ENCODE measurements around the gene EGF.

EGF gene

DNA sequence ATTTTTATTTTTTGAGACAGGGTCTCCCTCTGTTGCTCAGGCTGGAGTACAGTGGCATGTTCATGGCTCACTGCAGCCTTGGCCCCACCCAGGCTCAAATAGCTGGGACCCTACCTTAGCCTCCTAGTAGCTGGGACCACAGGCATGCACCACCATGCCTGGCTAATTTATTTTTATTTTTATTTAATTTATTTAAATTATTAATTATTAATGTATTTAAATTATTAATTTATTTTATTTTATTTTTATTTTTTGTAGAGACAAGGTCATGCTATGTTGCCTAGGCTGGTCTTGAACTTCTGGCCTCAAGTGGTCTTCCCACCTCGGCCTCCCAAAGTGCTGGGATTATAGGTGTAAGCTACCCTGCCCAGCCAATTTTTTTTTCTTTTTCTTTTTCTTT, 69.3 kb downstream of the EGF start:
- TF ChIP-seq, protein P1, sequence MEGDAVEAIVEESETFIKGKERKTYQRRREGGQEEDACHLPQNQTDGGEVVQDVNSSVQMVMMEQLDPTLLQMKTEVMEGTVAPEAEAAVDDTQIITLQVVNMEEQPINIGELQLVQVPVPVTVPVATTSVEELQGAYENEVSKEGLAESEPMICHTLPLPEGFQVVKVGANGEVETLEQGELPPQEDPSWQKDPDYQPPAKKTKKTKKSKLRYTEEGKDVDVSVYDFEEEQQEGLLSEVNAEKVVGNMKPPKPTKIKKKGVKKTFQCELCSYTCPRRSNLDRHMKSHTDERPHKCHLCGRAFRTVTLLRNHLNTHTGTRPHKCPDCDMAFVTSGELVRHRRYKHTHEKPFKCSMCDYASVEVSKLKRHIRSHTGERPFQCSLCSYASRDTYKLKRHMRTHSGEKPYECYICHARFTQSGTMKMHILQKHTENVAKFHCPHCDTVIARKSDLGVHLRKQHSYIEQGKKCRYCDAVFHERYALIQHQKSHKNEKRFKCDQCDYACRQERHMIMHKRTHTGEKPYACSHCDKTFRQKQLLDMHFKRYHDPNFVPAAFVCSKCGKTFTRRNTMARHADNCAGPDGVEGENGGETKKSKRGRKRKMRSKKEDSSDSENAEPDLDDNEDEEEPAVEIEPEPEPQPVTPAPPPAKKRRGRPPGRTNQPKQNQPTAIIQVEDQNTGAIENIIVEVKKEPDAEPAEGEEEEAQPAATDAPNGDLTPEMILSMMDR (IDR thresholded peaks at IDR 0.05; ENCODE audit: low read length) = no peak
- no peak for TF ChIP-seq EZH2 (IDR thresholded peaks at IDR 0.05; ENCODE audit: borderline replicate concordance, low read length)
- no peaks in the 10 kb centered on the region for H3K9me3 ChIP-seq (ENCODE audit: low read length)
- H3K9ac ChIP-seq (ENCODE audit: low read length) = no peak overlapping the region
- H3K36me3 ChIP-seq (ENCODE audit: insufficient read depth, low read length) = no peaks in the 10 kb centered on the region
- H4K20me1 ChIP-seq (ENCODE audit: insufficient read depth, low read length) = no peaks in the 10 kb centered on the region
- H3K27me3 ChIP-seq (ENCODE audit: insufficient read depth, low read length) = no peaks in the 10 kb centered on the region
- no peaks in the 10 kb centered on the region for H3K9me2 ChIP-seq (ENCODE audit: low read depth, low read length)
- no peaks in the 10 kb centered on the region for H3F3A ChIP-seq (ENCODE audit: insufficient read depth, low read length)
- H3K4me1 ChIP-seq (ENCODE audit: insufficient read depth, low read length, severe bottlenecking) = peaks cover 7% of the 10 kb centered on the region
- no peak overlapping the region for H3K4me2 ChIP-seq (ENCODE audit: low read length)
- no peak overlapping the region for H2AFZ ChIP-seq (ENCODE audit: low read length)
- H3K79me2 ChIP-seq (ENCODE audit: insufficient read depth, low read length) = no peaks in the 10 kb centered on the region
- no peak overlapping the region for H3K27ac ChIP-seq (ENCODE audit: low read depth, low read length, poor library complexity, severe bottlenecking)
- H3K4me3 ChIP-seq (ENCODE audit: low read depth, low read length, poor library complexity, severe bottlenecking) = no peak overlapping the region

DNA sequence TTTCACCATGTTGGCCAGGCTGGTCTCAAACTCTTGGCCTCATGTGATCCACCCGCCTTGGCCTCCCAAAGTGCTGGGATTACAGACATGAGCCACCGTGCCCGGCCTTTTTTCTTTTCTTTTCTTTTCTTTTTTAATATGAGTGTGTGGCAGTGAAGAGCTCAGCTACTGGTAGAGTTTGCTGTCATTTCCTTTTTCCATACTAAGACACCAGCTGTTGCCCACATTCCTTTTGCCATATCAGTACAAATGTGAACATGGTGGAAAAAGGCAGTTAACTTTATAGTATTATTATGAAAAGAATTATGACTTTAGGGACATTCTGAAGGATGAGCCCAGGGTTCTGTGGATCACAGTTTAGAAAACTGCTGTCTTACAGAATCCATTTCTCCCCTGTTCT, 69.8 kb downstream of the EGF start:
- Histone ChIP-seq H3K4me1 (ENCODE audit: insufficient read depth, low read length, severe bottlenecking) (peaks cover 7% of the 10 kb centered on the region), H2AFZ (ENCODE audit: low read length) (no peak overlapping the region)

DNA sequence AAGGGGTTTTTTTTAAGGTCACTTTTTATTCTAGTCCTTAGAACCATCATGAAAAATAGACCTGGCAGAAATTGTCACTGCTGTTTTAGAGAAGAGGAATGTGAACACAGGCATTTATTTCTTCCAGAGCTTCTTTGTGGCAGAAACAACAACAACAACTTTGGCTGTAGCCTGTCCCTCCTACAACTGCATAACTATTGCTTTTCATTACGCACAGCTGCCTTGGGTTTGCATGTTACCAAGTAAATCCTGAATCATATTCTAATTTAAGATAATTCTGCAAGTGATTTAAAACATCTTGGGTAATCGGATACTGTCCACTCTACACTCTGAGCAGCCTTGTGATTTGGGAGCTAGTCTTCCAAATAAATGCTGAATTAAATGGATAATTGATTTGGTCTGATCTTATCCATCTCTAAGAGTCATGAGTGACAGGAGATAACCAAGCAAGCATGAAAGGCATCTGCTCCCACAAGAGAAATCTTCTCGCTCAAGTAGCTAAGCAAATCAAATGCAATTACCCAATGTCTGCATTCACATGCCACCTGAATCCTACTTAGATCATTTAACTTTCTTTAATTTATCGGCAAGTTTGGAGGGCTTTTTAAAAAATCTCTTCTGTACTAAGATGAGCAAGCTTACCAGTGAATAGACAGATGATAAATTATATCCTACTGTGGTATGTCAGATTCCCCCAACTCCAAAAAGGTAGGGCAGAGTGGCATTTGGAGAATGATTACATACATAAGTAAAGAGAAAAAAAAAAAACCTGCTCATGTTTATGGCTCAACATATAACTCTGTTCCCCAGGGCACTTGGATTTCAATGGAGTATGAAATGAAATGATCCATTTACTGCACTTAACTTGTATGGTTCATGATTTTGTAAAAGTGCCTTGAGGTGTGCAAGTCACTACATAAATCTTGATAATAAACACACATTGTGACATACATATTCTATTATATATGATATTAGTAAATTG, 73.6 kb downstream of the EGF start:
- Histone ChIP-seq H3K9me3 (ENCODE audit: low read length) (no peaks in the 10 kb centered on the region; the same call in 1 of the 2 replicates), H3K4me1 (ENCODE audit: insufficient read depth, low read length, severe bottlenecking) (peaks cover 20% of the 10 kb centered on the region), H3K27me3 (ENCODE audit: insufficient read depth, low read length) (no peaks in the 10 kb centered on the region), H3K36me3 (ENCODE audit: insufficient read depth, low read length) (no peaks in the 10 kb centered on the region), H3K79me2 (ENCODE audit: insufficient read depth, low read length) (no peaks in the 10 kb centered on the region), H3F3A (ENCODE audit: insufficient read depth, low read length) (no peaks in the 10 kb centered on the region), H3K9me2 (ENCODE audit: low read depth, low read length) (no peaks in the 10 kb centered on the region), H2AFZ (ENCODE audit: low read length) (no peak overlapping the region), H3K9ac (ENCODE audit: low read length) (no peak overlapping the region), H3K27ac (ENCODE audit: low read depth, low read length, poor library complexity, severe bottlenecking) (no peak overlapping the region), H3K4me3 (ENCODE audit: low read depth, low read length, poor library complexity, severe bottlenecking) (no peak overlapping the region), H4K20me1 (ENCODE audit: insufficient read depth, low read length) (no peaks in the 10 kb centered on the region), H3K4me2 (ENCODE audit: low read length) (no peak overlapping the region)
- TF ChIP-seq EZH2 (IDR thresholded peaks at IDR 0.05; ENCODE audit: borderline replicate concordance, low read length) = no peak
- TF ChIP-seq, protein P1 (IDR thresholded peaks at IDR 0.05; ENCODE audit: low read length) = no peak

More for the DNA sequence above, 69.8 kb downstream of the EGF start:
- Histone ChIP-seq H3K27ac (ENCODE audit: low read depth, low read length, poor library complexity, severe bottlenecking) (no peak overlapping the region), H3K9me3 (ENCODE audit: low read length) (no peaks in the 10 kb centered on the region), H3K4me3 (ENCODE audit: low read depth, low read length, poor library complexity, severe bottlenecking) (no peak overlapping the region), H3K79me2 (ENCODE audit: insufficient read depth, low read length) (no peaks in the 10 kb centered on the region), H3K9me2 (ENCODE audit: low read depth, low read length) (no peaks in the 10 kb centered on the region), H4K20me1 (ENCODE audit: insufficient read depth, low read length) (no peaks in the 10 kb centered on the region), H3K4me2 (ENCODE audit: low read length) (no peak overlapping the region), H3K36me3 (ENCODE audit: insufficient read depth, low read length) (no peaks in the 10 kb centered on the region), H3K9ac (ENCODE audit: low read length) (no peak overlapping the region), H3K27me3 (ENCODE audit: insufficient read depth, low read length) (no peaks in the 10 kb centered on the region), H3F3A (ENCODE audit: insufficient read depth, low read length) (no peaks in the 10 kb centered on the region)
- TF ChIP-seq, protein P1 (IDR thresholded peaks at IDR 0.05; ENCODE audit: low read length) = no peak
- TF ChIP-seq EZH2 (IDR thresholded peaks at IDR 0.05; ENCODE audit: borderline replicate concordance, low read length) = no peak

Data from OCI-LY1 (cell line).